ENCODE measurements around the gene LTB4R2.

- TF ChIP-seq CTCF (IDR thresholded peaks at IDR 0.05): peak in 1 of 6 experiments; percentile 1
- peak; percentile 92 to 96 for TF ChIP-seq POLR2A (IDR thresholded peaks at IDR 0.05)
Measured at GRCh38 chr14:24299255-24300191, 10.4 kb upstream of the LTB4R2 start, which contains the start of the genes DHRS1 and NOP9.
